GM12891 (cell line): ENCODE results near the gene ACSM4.
"Not testable (repeated sequence)": the region's sequence is repeated elsewhere in the genome, so short reads cannot be mapped to it uniquely, and the experiment has no call there.

Experiments used
- DNase-seq: peaks from one replicate; pipeline ENCODE4 v3.0.0; 2011; ENCODE audit warnings: low spot score; ENCODE audit not compliant: insufficient read length
- FAIRE-seq: peaks from 2 replicates; lab custom pipeline; 2011; peaks lifted over from hg19 to GRCh38; lab: Jason Lieb, UNC
- PAX5 ChIP-seq: IDR thresholded peaks from 2 replicates; pipeline ENCODE4 v1.6.1; 2011; ENCODE audit warnings: low read length, moderate library complexity, mild to moderate bottlenecking; ENCODE audit not compliant: insufficient read depth, severe bottlenecking
- POLR2A ChIP-seq: IDR thresholded peaks from 2 replicates; pipeline ENCODE4 v1.6.1; 2011; ENCODE audit warnings: low read depth, low read length, control low read depth
- POLR2AphosphoS5 ChIP-seq: IDR thresholded peaks from 2 replicates; pipeline ENCODE4 v1.6.1; 2011; ENCODE audit warnings: low read depth, low read length, control low read depth
- POU2F2 ChIP-seq: IDR thresholded peaks from 2 replicates; pipeline ENCODE4 v1.6.1; 2011; ENCODE audit warnings: low read depth, mild to moderate bottlenecking, control low read depth, low read length, moderate library complexity
- SPI1 ChIP-seq: IDR thresholded peaks from 2 replicates; pipeline ENCODE4 v1.6.1; 2011; ENCODE audit warnings: low read depth, low read length, control low read depth
- TAF1 ChIP-seq: IDR thresholded peaks from 2 replicates; pipeline ENCODE4 v1.6.1; 2011; ENCODE audit warnings: low read depth, low read length, control low read depth

Gene ACSM4

DNA sequence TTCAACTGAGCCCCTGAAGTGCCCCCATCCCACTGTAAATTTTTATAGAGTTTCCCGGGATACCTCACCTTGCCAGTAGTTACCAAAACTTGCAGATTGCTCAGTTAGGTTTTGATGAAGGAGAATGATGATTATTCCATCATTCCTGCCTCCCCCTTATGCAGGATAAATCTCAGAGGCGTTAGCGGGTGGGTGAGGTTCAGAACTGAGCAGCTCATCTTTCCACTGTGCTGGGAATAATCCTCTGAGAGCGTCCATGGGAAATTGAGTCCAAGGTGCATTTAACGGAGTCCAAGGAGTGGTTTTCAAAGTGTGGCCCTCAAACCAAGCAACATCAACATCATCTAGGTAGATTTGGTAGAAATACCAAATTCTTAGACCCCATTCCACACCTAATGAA lies 18.7 kb downstream of the ACSM4 start:
- FAIRE-seq (no peak), DNase-seq (no peak)
- no peak for TF ChIP-seq POU2F2
- no peak for TF ChIP-seq POLR2A
- no peak for TF ChIP-seq SPI1

DNA sequence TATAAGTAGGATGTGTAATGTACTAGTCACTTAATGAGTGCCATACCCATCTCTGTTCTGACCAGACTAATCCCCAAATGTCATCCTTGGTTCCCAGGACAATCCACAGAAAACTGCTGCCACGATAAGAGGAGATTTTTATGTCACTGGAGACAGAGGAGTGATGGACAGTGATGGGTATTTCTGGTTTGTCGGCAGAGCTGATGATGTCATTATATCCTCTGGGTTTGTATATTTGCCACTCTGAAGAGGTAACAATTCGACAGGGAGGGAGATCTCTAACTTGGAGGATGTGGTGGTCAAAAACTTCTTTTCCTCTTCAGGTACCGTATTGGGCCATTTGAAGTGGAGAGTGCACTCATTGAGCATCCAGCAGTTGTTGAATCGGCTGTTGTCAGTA lies 20.3 kb downstream of the ACSM4 start:
- no peak for TF ChIP-seq SPI1
- no peak for TF ChIP-seq POLR2A
- no peak for TF ChIP-seq PAX5
- no peak for TF ChIP-seq POU2F2
- TF ChIP-seq TAF1: no peak
- no peak for TF ChIP-seq POLR2AphosphoS5
- no peak for FAIRE-seq
- DNase-seq: no peak

DNA sequence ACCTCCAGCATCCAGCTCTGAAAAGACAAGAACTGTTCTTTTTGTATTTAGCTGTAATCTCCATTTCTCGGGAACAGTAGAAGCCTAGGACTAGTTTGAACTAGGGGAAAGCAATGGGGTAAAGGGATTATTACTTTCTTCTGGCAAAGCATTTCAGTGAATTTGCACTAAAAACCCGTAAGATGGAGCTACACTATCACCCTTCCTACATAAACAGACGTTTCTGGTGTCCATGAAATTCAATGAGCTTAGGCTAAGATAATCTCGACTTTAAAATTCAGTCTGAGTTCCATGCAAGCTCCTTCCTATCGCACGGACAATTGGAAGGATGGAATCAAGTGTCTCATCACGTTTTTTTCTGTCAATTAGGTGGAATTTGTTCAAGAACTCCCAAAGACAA lies 24.0 kb downstream of the ACSM4 start:
- TF ChIP-seq POLR2A (no peak), PAX5 (no peak), POLR2AphosphoS5 (no peak), TAF1 (no peak), SPI1 (no peak), POU2F2 (no peak)
- DNase-seq: no peak
- no peak for FAIRE-seq

DNA sequence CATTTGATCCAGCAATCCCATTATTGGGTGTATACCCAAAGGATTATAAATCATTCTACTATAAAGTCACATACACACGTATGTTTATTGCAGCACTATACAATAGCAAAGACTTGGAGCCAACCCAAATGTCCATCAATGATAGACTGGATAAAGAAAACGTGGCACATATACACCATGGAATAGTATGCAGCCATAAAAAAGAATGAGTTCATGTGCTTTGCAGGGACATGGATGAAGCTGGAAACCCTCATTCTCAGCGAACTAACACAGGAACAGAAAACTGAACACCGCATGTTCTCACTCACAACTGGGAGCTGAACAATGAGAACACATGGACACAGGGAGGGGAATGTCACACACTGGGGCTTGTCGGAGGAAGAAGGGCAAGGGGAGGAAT lies 33.9 kb downstream of the ACSM4 start:
- FAIRE-seq, DNase-seq: not testable (repeated sequence)

DNA sequence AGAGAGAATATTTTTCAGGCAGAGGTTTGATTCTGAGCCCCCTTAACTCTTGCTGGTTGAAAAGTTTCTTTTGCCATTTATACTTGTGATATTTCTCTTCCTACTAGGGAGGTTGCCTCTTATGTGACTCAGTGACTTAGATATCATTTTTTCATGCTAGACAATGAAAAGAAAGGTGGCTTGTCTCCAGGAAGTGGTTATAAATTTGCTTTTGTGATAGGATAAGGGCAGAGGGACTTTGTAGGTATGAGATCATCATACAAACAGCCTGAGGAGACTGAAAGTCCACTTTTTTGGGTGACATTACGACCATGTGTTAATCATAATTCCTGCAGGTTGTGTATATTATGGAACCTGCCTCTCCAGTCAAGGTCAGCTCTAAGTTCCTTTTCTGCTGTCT lies 35.8 kb downstream of the ACSM4 start:
- TF ChIP-seq TAF1: no peak
- no peak for TF ChIP-seq PAX5
- TF ChIP-seq SPI1: no peak
- no peak for TF ChIP-seq POU2F2
- TF ChIP-seq POLR2A: no peak
- no peak for TF ChIP-seq POLR2AphosphoS5
- DNase-seq: no peak

DNA sequence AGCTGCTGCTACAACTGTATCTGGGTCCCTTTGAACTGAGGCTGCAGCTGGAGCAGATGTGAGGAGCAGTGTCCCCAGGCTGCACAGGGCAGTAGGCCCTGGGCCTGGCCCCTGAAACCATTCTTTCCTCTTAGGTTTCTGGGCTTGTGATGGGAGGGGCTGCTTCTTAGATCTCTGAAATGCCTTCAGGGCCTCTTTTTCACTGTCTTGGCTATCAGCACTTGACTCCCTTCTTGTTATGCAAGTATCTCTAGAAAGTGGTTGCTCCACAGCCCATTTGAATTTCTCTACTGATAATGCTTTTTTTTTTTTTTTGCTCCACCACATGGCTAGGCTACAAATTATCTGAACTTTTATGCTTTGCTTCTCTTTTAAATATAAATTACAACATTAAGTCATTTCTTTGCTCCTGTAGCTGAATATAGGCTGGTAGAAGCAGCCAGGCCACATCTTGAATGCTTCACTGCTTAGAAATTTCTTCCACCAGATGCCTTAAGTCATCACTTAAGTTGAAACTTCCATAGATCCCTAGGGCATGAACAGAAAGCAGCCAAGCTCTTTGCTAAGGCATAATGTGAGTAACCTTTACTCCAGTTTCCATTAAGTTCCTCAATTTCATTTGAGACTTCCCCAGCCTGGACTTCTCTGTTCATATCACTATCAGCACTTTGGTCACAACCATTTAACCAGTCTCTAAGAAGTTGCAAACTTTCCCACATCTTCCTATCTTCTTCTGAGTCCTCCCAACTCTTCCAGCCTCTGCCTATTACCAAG lies 41.1 kb downstream of the ACSM4 start:
- FAIRE-seq: no peak
- DNase-seq: no peak
- TF ChIP-seq TAF1 (no peak), POU2F2 (no peak), PAX5 (no peak), SPI1 (no peak), POLR2A (no peak), POLR2AphosphoS5 (no peak)

More for the DNA sequence above, 35.8 kb downstream of the ACSM4 start:
- no peak for FAIRE-seq

DNA sequence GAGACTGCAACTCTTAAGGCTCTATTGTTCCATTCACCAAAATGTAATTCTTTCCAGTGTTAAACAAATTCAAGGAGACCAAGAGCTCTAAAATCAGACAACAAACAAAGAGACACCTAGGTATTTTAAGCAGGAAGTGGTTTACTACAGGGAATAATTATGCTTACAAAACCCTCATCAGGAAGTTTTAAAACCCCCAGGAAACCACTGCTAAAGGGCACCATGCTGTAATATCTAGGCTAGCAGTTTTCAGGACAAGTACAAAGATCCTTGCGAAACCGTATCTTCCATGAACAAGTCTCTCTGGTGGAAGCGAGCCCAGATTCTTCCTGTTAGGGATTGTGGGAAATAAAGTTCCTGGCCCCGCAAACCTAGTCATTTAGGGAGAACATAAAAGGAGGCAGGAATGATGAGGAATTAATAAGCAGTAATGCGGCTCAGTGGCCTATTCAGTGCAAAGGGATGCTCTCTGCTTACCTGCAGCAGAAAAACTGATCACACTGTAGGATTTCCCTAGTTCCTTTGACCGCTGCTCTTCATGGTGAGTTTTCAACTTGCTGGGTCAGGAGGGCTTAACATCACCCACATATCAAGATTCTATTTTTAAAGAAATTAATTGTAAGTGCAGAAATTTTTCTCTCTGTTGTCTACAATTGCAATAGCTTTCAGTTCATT lies 42.8 kb downstream of the ACSM4 start:
- TF ChIP-seq POU2F2 (no peak), POLR2A (no peak), SPI1 (no peak), POLR2AphosphoS5 (no peak), PAX5 (no peak), TAF1 (no peak)
- DNase-seq (no peak), FAIRE-seq (no peak)

DNA sequence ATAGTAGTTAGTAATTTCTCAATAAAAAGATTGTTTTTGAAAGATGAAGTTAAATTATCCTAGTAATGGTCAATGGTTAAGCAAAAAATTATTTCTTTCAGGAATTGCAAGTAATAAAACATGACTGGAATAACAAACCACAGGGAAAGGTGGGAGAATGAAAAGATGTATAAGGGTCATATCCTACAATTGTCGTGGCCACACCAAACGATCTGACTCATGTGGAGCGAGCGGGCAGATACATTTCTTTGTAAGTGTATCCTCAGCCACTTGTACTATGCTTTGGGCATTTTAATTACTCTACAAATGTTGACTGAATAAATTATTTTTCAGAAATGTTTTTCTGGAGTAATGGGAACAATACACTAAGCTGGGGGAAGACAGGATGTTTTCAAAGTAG lies 45.5 kb downstream of the ACSM4 start:
- FAIRE-seq (no peak), DNase-seq (no peak)
- TF ChIP-seq POU2F2 (no peak), TAF1 (no peak), POLR2AphosphoS5 (no peak), POLR2A (no peak), SPI1 (no peak), PAX5 (no peak)

DNA sequence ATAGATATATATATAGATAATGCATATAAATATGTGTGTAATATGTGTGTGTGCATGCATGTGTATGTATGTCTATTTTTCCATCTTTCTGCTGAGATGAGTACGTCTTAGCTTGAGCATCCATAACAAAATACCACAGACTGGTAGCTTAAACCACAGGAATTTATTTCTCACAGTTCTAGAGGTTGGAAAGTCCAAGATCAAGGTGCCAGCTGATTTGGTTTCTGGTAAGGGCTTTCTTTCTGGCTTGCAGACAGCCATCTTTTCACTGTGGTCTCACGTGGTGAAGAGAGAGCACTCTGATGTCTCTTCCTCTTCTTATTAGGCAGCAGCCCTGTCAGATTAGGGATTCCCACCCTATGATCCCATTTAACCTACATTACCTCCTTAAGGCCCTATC lies 47.3 kb downstream of the ACSM4 start:
- TF ChIP-seq POLR2AphosphoS5 (no peak), POU2F2 (no peak), SPI1 (no peak), PAX5 (no peak), POLR2A (no peak), TAF1 (no peak)
- FAIRE-seq (no peak), DNase-seq (no peak)

DNA sequence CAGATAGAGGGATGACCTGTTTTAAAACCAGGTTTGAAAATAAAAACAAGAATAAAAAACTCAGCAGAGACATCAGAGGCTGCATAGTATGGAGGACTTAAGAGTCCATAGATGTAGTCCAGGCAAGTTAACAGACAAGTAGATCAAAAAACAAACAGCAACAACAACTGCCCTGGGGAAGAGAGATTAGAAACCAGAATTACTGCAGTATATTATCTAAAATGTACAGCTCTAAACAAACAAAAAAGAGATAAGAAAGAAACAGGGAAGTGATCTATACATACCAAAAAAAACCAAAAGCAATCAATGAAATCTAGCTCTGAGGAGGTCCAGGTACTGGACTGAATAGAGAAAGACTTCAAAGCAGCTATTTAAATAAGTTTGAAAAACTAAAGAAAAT lies 48.8 kb downstream of the ACSM4 start:
- DNase-seq: no peak
- TF ChIP-seq POU2F2 (no peak), SPI1 (no peak), POLR2AphosphoS5 (no peak), PAX5 (no peak), TAF1 (no peak), POLR2A (no peak)
- no peak for FAIRE-seq
